ENCODE data around the gene MEG3. TPM values are rescaled to one million over a fixed set of nuclear protein-coding genes. Genes with fewer than 3 reads are reported as not detected.

Gene MEG3
- total RNA-seq, 4 donors from 2014 or later = 38.8 to 77.4 (median 52.7) TPM

GRCh38 chr14:100828031-100828769 is 2.3 kb downstream of the MEG3 start:
- no peak for TF ChIP-seq CTCF (IDR thresholded peaks at IDR 0.05; ENCODE audit: low read depth)

- no peak for TF ChIP-seq CTCF (IDR thresholded peaks at IDR 0.05; ENCODE audit: low read depth)
Observed at GRCh38 chr14:100830681-100831080, 4.8 kb downstream of the MEG3 start.

GRCh38 chr14:100832311-100832960 is 6.5 kb downstream of the MEG3 start:
- TF ChIP-seq CTCF (IDR thresholded peaks at IDR 0.05; ENCODE audit: low read depth) = no peak

- no peak for TF ChIP-seq CTCF (IDR thresholded peaks at IDR 0.05; ENCODE audit: low read depth)
Observed at GRCh38 chr14:100834082-100834793, 8.3 kb downstream of the MEG3 start.

- TF ChIP-seq CTCF (IDR thresholded peaks at IDR 0.05; ENCODE audit: low read depth) = no peak
Observed at GRCh38 chr14:100834794-100835547, 9.1 kb downstream of the MEG3 start.

GRCh38 chr14:100835548-100836310 is 9.8 kb downstream of the MEG3 start:
- TF ChIP-seq CTCF (IDR thresholded peaks at IDR 0.05; ENCODE audit: low read depth) = no peak

Measured in subcutaneous adipose tissue (tissue), 4 donors.